Measurements from ENCODE around the gene TTN. TPM values are rescaled to one million over a fixed set of nuclear protein-coding genes. Genes with fewer than 3 reads are reported as not detected.

The TTN gene
- total RNA-seq, 4 donors from 2014 or later, result 9.3 to 59.8 (median 29.4) TPM

DNA sequence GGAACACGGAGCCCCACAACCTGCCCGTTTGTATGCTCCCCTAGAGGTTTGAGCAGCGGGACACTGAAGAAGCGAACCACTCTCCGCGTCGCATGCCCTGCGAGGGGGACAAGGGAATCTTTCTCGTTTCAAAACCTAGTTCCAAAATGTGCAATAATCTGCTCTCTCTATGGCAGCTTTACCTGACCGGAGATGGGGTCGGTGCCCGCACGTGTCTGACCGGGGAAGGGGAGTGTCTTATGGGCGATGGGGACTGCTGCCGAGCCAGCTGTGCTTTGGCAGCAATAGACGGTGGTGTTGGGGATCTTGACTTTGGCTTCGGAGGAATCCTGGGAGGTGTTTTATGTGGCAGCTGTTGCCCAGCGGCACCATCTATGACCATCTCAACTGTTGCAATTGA is 7.9 kb downstream of the TTN start:
- TF ChIP-seq, protein P1, sequence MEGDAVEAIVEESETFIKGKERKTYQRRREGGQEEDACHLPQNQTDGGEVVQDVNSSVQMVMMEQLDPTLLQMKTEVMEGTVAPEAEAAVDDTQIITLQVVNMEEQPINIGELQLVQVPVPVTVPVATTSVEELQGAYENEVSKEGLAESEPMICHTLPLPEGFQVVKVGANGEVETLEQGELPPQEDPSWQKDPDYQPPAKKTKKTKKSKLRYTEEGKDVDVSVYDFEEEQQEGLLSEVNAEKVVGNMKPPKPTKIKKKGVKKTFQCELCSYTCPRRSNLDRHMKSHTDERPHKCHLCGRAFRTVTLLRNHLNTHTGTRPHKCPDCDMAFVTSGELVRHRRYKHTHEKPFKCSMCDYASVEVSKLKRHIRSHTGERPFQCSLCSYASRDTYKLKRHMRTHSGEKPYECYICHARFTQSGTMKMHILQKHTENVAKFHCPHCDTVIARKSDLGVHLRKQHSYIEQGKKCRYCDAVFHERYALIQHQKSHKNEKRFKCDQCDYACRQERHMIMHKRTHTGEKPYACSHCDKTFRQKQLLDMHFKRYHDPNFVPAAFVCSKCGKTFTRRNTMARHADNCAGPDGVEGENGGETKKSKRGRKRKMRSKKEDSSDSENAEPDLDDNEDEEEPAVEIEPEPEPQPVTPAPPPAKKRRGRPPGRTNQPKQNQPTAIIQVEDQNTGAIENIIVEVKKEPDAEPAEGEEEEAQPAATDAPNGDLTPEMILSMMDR (IDR thresholded peaks at IDR 0.05; ENCODE audit: low read depth), result no peak

DNA sequence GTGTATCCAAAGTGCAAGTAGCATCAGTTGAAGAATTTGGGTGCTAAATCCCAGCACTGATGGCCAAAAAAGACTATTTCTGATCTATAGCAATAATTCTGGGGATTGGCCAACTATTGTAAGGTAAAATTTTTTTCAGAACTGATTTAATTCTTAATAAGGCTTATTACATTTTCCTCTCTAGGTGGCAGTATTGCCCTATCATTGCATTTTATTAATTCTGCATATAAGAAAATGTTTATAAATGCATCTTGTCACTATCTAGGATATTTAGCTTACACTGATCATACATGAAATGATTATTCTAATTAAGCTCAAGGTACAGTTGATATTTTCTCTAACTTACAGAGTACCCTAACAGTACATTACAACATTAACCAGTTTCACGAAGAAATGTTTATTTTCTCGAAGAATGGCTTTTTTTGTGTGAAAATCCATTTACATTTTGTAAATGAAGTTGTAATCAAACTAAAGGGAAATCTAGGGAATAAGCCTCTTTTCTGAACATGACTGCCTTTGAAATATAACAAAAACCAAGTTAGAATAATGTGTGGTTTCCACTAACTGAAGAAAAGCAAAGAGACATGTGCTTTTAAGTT is 11.0 kb downstream of the TTN start:
- TF ChIP-seq, protein P1 (IDR thresholded peaks at IDR 0.05; ENCODE audit: low read depth), result no peak

DNA sequence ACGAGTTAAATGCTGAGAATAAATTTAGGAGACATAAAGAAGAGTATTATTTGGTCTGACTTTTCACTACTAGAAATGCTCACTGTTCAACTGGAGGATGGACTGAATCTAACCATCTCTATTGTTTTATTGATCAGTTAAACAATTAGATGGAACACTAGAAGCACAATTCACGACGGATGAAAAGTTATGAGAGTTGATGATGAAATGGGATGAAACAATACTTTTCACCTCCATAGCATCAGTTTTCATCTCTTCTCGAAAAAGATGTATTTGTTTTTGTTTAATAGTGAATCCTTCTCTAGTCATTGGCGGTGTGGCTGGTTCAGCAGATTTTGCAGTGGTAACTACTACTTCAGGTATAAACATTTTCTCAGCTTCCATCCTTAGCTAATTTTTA is 19.3 kb downstream of the TTN start:
- TF ChIP-seq, protein P1 (IDR thresholded peaks at IDR 0.05; ENCODE audit: low read depth), result no peak

DNA sequence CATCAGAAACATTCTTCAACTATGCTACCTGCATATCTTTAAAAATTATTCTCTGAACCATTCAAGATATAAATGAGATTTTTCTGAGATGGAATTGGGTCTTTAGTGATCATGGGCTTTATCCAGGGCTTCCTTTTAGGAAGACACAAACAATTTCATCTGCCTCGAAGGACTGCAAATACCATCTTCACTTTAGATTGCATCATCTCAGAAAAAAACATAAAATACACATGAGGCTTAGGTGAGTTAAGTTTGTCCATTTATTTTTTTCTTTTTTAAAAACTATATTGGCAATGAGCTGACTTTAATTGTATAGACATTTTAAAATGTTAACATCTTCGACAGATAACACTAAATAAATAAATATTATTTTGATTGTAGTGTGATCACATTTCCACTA is 20.1 kb downstream of the TTN start:
- TF ChIP-seq, protein P1 (IDR thresholded peaks at IDR 0.05; ENCODE audit: low read depth), result no peak

DNA sequence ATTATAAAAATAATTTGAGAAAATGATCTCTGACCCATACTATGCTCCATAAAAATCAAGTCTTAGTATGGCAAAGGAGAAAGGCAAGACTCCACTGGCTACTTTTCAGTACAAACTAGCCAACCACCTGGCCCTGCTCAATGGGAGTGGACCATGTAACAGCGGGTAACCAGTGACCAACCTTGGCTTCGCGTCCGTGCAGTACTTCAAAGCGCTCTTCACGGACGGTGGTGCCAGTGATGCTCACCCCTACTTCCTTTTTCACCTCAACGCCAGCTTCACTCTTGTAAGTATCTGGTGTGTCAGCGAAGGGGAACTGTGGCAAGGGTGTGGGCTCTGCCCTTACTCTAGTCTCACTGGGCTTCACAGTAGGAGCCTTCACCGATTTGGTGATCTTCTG is 23.3 kb downstream of the TTN start:
- TF ChIP-seq, protein P1 (IDR thresholded peaks at IDR 0.05; ENCODE audit: low read depth), result no peak

DNA sequence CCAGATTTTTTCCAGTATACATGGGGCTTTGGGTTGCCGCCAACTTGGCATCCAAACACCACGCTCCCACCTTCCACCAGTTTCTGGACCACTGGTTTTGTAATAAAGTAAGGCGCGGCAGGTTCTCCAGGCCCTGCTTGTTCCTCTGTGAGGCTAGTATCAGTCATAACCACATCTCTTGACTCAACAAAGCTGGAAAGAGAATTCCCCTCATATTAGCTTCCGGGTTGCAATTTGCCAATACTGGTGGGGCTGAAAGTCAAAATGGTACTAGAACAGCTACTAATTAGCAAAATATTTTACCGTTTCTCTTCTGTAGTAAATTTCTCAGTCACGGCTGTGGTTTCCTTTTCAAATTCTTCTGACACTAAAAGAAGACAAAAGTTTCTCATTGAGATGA is 25.0 kb downstream of the TTN start:
- TF ChIP-seq, protein P1 (IDR thresholded peaks at IDR 0.05; ENCODE audit: low read depth), result no peak

DNA sequence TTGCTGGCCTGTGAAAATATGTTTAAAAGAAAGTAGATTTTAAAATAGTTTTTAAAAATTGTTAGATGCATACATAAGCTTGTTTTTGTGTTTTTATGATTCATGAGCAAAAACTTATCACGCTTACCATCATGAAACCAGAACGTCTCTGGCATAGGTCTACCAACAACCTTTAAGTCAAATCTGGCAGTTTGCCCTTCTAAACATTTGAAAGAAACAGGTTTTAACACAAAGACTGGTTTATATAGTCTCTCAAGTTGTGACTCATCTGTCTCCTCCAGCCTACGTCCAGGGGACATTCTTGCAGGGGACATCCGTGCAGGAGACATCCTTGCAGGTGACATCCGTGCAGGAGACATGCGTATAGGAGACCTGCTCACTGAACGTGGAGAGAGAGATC is 29.6 kb downstream of the TTN start:
- TF ChIP-seq, protein P1 (IDR thresholded peaks at IDR 0.05; ENCODE audit: low read depth), result no peak
